Measurements from ENCODE around the gene SLIRP.

The SLIRP gene

DNA sequence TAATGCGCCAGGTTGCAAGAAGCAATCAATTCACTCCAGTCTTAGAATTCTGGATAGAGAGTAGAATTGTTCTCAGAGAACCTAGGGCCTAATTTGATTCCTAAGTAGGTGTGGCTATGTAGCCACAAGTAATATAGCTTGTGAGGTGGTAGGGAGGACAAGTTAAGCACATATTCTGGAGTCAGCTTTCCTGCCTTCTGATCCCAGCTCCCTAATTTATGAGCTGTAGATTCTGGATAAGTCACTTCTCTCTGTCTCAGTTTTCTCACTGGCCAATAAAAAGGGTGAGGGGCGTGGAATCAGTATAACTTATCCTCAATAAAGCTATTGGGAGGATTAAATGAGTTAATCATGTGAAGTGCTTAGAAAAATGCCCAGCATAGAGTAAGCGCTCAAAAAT lies 56.1 kb downstream of the SLIRP start:
- TF ChIP-seq, protein P1, sequence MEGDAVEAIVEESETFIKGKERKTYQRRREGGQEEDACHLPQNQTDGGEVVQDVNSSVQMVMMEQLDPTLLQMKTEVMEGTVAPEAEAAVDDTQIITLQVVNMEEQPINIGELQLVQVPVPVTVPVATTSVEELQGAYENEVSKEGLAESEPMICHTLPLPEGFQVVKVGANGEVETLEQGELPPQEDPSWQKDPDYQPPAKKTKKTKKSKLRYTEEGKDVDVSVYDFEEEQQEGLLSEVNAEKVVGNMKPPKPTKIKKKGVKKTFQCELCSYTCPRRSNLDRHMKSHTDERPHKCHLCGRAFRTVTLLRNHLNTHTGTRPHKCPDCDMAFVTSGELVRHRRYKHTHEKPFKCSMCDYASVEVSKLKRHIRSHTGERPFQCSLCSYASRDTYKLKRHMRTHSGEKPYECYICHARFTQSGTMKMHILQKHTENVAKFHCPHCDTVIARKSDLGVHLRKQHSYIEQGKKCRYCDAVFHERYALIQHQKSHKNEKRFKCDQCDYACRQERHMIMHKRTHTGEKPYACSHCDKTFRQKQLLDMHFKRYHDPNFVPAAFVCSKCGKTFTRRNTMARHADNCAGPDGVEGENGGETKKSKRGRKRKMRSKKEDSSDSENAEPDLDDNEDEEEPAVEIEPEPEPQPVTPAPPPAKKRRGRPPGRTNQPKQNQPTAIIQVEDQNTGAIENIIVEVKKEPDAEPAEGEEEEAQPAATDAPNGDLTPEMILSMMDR (IDR thresholded peaks at IDR 0.05) = no peak
- no peak for TF ChIP-seq ZFX (IDR thresholded peaks at IDR 0.05; ENCODE audit: borderline replicate concordance)
- H3K27ac ChIP-seq = no peak overlapping the region
